SK-N-SH treated with all-trans-retinoic acid at 6 μM for 48 hours (cell line): ENCODE measurements around the gene TM4SF5.

Experiments
- ATAC-seq: fragments of 200-7000 bp; cut with Tn5 transposase; 3 replicates; pipeline ENCODE4 v1.9.1; 2020; ENCODE audit warnings: mild to moderate bottlenecking, moderate library complexity
- ARNTL ChIP-seq: fragments of 450-650 bp; formaldehyde crosslinking; IDR thresholded peaks from 2 replicates; pipeline ENCODE4 v1.5.0; 2020; ENCODE audit warnings: low read depth, mild to moderate bottlenecking, moderate library complexity, borderline replicate concordance
- BACH2 ChIP-seq: fragments of 250-450 bp; sonication (Bioruptor Pico); IDR thresholded peaks from 2 replicates; pipeline ENCODE4 v1.9.0; 2021; ENCODE audit warnings: mild to moderate bottlenecking, borderline replicate concordance
- CSDC2 ChIP-seq: fragments of 250-450 bp; sonication (Bioruptor Pico); IDR thresholded peaks from 2 replicates; pipeline ENCODE4 v1.5.0; 2020; ENCODE audit warnings: mild to moderate bottlenecking, moderate library complexity
- ESRRG ChIP-seq: fragments of 250-450 bp; sonication (Bioruptor Pico); IDR thresholded peaks from 2 replicates; pipeline ENCODE4 v1.6.1; 2021; ENCODE audit warnings: mild to moderate bottlenecking
- ISL1 ChIP-seq: fragments of 250-450 bp; sonication (Bioruptor Pico); IDR thresholded peaks from 2 replicates; pipeline ENCODE4 v2.1.2; 2022; ENCODE audit warnings: mild to moderate bottlenecking, moderate library complexity
- OSR1 ChIP-seq: fragments of 250-450 bp; sonication (Bioruptor Pico); IDR thresholded peaks from 2 replicates; pipeline ENCODE4 v1.8.0; 2022; ENCODE audit warnings: moderate library complexity, mild to moderate bottlenecking, inconsistent platforms
- PPARA ChIP-seq: fragments of 250-450 bp; sonication (Bioruptor Pico); IDR thresholded peaks from 2 replicates; pipeline ENCODE4 v1.5.0; 2020; ENCODE audit warnings: mild to moderate bottlenecking, borderline replicate concordance
- RARB ChIP-seq: fragments of 250-450 bp; sonication (Bioruptor Pico); IDR thresholded peaks from 2 replicates; pipeline ENCODE4 v1.8.0; 2021; ENCODE audit warnings: mild to moderate bottlenecking, moderate library complexity
- SNAI2 ChIP-seq: fragments of 250-450 bp; sonication (Bioruptor Pico); IDR thresholded peaks from 2 replicates; pipeline ENCODE4 v1.5.0; 2020; ENCODE audit warnings: mild to moderate bottlenecking, moderate library complexity
- TOX ChIP-seq: fragments of 250-450 bp; sonication (Bioruptor Pico); IDR thresholded peaks from 2 replicates; pipeline ENCODE4 v1.8.0; 2021; ENCODE audit warnings: mild to moderate bottlenecking, moderate library complexity, borderline replicate concordance
- ZC3H10 ChIP-seq: fragments of 250-450 bp; sonication (Bioruptor Pico); IDR thresholded peaks from 2 replicates; pipeline ENCODE4 v1.5.1; 2021; ENCODE audit warnings: mild to moderate bottlenecking, moderate library complexity
- ZFP3 ChIP-seq: fragments of 250-450 bp; sonication (Bioruptor Pico); IDR thresholded peaks from 2 replicates; pipeline ENCODE4 v1.5.0; 2020; ENCODE audit warnings: mild to moderate bottlenecking, moderate library complexity
- ZFP30 ChIP-seq: fragments of 450-650 bp; formaldehyde crosslinking; IDR thresholded peaks from 2 replicates; pipeline ENCODE4 v1.5.0; 2022; ENCODE audit warnings: mild to moderate bottlenecking, moderate library complexity
- ZNF565 ChIP-seq: fragments of 450-650 bp; formaldehyde crosslinking; conservative IDR thresholded peaks from 2 replicates; pipeline ENCODE4 v1.5.0; 2020; ENCODE audit warnings: low read depth, mild to moderate bottlenecking, moderate library complexity
- ZNF70 ChIP-seq: fragments of 450-650 bp; formaldehyde crosslinking; IDR thresholded peaks from 2 replicates; pipeline ENCODE4 v1.5.0; 2020; ENCODE audit warnings: mild to moderate bottlenecking, moderate library complexity
- TF ChIP-seq, protein P1 (sequence below): fragments of 250-450 bp; sonication (Bioruptor Pico); IDR thresholded peaks from 2 replicates; pipeline ENCODE4 v1.5.0; 2020; ENCODE audit warnings: mild to moderate bottlenecking, moderate library complexity
- TF ChIP-seq, protein P2 (sequence below): fragments of 250-450 bp; sonication (Bioruptor Pico); IDR thresholded peaks from 2 replicates; pipeline ENCODE4 v1.8.0; 2020; ENCODE audit warnings: mild to moderate bottlenecking, moderate library complexity, borderline replicate concordance
- TF ChIP-seq, protein P3 (sequence below): fragments of 250-450 bp; sonication (Bioruptor Pico); IDR thresholded peaks from 2 replicates; pipeline ENCODE4 v1.8.0; 2021; ENCODE audit warnings: low read depth, mild to moderate bottlenecking, moderate library complexity, borderline replicate concordance
- TF ChIP-seq, protein P4 (sequence below): fragments of 250-450 bp; sonication (Bioruptor Pico); IDR thresholded peaks from 2 replicates; pipeline ENCODE4 v1.5.1; 2020; ENCODE audit warnings: low read depth, mild to moderate bottlenecking, moderate library complexity

TM4SF5 gene

DNA sequence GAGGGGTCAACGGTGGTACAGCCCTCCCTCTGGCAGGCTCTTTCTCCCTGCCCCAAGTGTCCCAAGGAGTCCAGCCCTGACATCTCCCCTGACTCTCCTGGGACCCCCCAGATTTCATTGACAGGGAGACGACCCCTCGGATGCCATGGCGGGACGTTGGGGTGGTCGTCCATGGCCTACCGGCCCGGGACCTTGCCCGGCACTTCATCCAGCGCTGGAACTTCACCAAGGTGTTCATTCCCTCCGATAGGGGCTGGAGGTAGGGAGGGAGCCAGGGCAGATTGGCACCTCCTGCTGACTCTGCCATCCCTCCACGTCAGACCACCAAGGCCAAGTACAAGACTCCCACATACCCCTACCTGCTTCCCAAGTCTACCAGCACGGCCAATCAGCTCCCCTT, 45.1 kb downstream of the TM4SF5 start:
- TF ChIP-seq RARB (CRISPR knock-in tag): no peak
- TF ChIP-seq PPARA: no peak
- TF ChIP-seq, protein P1, sequence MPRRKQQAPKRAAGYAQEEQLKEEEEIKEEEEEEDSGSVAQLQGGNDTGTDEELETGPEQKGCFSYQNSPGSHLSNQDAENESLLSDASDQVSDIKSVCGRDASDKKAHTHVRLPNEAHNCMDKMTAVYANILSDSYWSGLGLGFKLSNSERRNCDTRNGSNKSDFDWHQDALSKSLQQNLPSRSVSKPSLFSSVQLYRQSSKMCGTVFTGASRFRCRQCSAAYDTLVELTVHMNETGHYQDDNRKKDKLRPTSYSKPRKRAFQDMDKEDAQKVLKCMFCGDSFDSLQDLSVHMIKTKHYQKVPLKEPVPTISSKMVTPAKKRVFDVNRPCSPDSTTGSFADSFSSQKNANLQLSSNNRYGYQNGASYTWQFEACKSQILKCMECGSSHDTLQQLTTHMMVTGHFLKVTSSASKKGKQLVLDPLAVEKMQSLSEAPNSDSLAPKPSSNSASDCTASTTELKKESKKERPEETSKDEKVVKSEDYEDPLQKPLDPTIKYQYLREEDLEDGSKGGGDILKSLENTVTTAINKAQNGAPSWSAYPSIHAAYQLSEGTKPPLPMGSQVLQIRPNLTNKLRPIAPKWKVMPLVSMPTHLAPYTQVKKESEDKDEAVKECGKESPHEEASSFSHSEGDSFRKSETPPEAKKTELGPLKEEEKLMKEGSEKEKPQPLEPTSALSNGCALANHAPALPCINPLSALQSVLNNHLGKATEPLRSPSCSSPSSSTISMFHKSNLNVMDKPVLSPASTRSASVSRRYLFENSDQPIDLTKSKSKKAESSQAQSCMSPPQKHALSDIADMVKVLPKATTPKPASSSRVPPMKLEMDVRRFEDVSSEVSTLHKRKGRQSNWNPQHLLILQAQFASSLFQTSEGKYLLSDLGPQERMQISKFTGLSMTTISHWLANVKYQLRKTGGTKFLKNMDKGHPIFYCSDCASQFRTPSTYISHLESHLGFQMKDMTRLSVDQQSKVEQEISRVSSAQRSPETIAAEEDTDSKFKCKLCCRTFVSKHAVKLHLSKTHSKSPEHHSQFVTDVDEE (CRISPR knock-in tag): no peak
- no peak for TF ChIP-seq ISL1
- ATAC-seq: no peak

DNA sequence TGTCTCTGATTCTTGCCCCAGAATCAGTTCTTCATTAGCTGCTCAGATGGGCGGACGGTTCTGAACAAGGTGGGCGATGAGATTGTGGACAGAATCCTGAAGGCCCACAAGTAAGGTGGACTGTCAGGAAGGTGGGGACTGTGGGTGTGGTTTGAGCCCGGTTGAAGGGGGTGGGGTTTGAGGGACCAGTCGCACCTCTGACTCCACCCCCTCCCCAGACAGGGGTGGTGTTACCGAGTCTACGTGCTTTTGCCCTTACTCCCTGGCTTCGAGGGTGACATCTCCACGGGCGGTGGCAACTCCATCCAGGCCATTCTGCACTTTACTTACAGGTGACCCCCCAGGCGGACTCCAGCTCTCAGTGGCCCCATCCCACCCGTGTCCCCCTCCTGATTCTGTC, 46.6 kb downstream of the TM4SF5 start:
- TF ChIP-seq, protein P2, sequence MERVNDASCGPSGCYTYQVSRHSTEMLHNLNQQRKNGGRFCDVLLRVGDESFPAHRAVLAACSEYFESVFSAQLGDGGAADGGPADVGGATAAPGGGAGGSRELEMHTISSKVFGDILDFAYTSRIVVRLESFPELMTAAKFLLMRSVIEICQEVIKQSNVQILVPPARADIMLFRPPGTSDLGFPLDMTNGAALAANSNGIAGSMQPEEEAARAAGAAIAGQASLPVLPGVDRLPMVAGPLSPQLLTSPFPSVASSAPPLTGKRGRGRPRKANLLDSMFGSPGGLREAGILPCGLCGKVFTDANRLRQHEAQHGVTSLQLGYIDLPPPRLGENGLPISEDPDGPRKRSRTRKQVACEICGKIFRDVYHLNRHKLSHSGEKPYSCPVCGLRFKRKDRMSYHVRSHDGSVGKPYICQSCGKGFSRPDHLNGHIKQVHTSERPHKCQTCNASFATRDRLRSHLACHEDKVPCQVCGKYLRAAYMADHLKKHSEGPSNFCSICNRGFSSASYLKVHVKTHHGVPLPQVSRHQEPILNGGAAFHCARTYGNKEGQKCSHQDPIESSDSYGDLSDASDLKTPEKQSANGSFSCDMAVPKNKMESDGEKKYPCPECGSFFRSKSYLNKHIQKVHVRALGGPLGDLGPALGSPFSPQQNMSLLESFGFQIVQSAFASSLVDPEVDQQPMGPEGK (CRISPR knock-in tag): no peak
- TF ChIP-seq TOX (no peak), BACH2 (no peak), ESRRG (no peak), ZNF565 (CRISPR knock-in tag) (no peak), RARB (CRISPR knock-in tag) (no peak), SNAI2 (no peak), ZFP30 (CRISPR knock-in tag) (no peak), PPARA (no peak), OSR1 (CRISPR knock-in tag) (no peak), ARNTL (CRISPR knock-in tag) (no peak), CSDC2 (CRISPR knock-in tag) (no peak), ZFP3 (CRISPR knock-in tag) (no peak), ZC3H10 (CRISPR knock-in tag) (no peak)
- TF ChIP-seq, protein P3, sequence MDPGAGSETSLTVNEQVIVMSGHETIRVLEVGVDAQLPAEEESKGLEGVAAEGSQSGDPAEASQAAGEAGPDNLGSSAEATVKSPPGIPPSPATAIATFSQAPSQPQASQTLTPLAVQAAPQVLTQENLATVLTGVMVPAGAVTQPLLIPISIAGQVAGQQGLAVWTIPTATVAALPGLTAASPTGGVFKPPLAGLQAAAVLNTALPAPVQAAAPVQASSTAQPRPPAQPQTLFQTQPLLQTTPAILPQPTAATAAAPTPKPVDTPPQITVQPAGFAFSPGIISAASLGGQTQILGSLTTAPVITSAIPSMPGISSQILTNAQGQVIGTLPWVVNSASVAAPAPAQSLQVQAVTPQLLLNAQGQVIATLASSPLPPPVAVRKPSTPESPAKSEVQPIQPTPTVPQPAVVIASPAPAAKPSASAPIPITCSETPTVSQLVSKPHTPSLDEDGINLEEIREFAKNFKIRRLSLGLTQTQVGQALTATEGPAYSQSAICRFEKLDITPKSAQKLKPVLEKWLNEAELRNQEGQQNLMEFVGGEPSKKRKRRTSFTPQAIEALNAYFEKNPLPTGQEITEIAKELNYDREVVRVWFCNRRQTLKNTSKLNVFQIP (CRISPR knock-in tag): no peak
- TF ChIP-seq, protein P4, sequence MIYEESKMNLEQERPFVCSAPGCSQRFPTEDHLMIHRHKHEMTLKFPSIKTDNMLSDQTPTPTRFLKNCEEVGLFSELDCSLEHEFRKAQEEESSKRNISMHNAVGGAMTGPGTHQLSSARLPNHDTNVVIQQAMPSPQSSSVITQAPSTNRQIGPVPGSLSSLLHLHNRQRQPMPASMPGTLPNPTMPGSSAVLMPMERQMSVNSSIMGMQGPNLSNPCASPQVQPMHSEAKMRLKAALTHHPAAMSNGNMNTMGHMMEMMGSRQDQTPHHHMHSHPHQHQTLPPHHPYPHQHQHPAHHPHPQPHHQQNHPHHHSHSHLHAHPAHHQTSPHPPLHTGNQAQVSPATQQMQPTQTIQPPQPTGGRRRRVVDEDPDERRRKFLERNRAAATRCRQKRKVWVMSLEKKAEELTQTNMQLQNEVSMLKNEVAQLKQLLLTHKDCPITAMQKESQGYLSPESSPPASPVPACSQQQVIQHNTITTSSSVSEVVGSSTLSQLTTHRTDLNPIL (CRISPR knock-in tag): no peak
- TF ChIP-seq, protein P1 (CRISPR knock-in tag): no peak
- ATAC-seq: no peak; the same call in 2 of the 3 replicates

DNA sequence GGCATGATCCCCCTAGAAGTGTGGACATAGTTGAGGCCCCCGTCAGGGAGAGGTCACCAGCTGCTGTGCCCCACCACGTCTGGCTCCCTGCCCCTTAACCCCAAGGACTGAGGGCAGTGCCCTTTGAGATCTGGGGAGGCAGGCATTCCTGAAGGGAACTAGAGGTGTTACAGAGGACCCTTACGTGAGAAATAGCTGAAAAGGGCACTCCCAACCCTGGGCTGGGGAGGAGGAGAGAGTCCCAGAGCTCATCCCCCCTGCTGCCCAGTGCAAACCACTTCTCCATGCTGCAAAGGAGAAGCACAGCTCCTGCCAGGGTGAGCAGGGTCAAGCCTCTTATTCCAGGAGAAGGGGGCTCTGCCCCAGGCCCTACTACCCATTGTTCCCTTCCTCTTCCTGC, 51.1 kb downstream of the TM4SF5 start:
- TF ChIP-seq PPARA (no peak), ZNF70 (no peak), ARNTL (CRISPR knock-in tag) (no peak), CSDC2 (CRISPR knock-in tag) (no peak), SNAI2 (no peak), ZNF565 (CRISPR knock-in tag) (no peak), ESRRG (no peak), ZFP3 (CRISPR knock-in tag) (no peak), BACH2 (no peak), OSR1 (CRISPR knock-in tag) (no peak)
- TF ChIP-seq, protein P4 (CRISPR knock-in tag): no peak
- TF ChIP-seq, protein P3 (CRISPR knock-in tag): no peak
- no peak for ATAC-seq
